IMR-90 (cell line): ENCODE results near the gene MYPOP.

ENCODE experiments used
- CEBPB ChIP-seq: IDR thresholded peaks from 2 replicates; pipeline ENCODE4 v1.6.1; 2012; ENCODE audit warnings: low read depth, low read length, improper control_type of control experiment
- MAFK ChIP-seq: IDR thresholded peaks from 2 replicates; pipeline ENCODE4 v1.6.1; 2012; ENCODE audit warnings: low read depth, low read length, improper control_type of control experiment
- MAZ ChIP-seq: IDR thresholded peaks from 2 replicates; pipeline ENCODE4 v1.6.1; 2012; ENCODE audit warnings: low read depth, mild to moderate bottlenecking, low read length, improper control_type of control experiment, moderate library complexity, borderline replicate concordance
- MXI1 ChIP-seq: IDR thresholded peaks from 2 replicates; pipeline ENCODE4 v1.6.1; 2012; ENCODE audit warnings: low read depth, mild to moderate bottlenecking, low read length, moderate library complexity, borderline replicate concordance
- POLR2A ChIP-seq: IDR thresholded peaks from 2 replicates; pipeline ENCODE4 v1.6.1; 2012; ENCODE audit warnings: mild to moderate bottlenecking, low read depth, low read length
- RAD21 ChIP-seq: IDR thresholded peaks from 2 replicates; pipeline ENCODE4 v1.6.1; 2012; ENCODE audit warnings: low read length, improper control_type of control experiment
- RCOR1 ChIP-seq: IDR thresholded peaks from 2 replicates; pipeline ENCODE4 v1.6.1; 2012; ENCODE audit warnings: mild to moderate bottlenecking, low read length, improper control_type of control experiment; ENCODE audit not compliant: insufficient replicate concordance
- RFX5 ChIP-seq: IDR thresholded peaks from 2 replicates; pipeline ENCODE4 v1.8.0; 2012; ENCODE audit warnings: low read depth, mild to moderate bottlenecking, low read length, moderate library complexity
- SMC3 ChIP-seq: fragments of 150-350 bp; IDR thresholded peaks from 2 replicates; pipeline ENCODE4 v1.6.1; 2016; ENCODE audit warnings: low read depth, mild to moderate bottlenecking, antibody characterized with exemption, low read length, moderate library complexity
- USF2 ChIP-seq: fragments of 150-350 bp; IDR thresholded peaks from 2 replicates; pipeline ENCODE4 v1.6.1; 2017; ENCODE audit warnings: mild to moderate bottlenecking, antibody characterized with exemption, low read length, low read depth
- TF ChIP-seq, protein P1 (sequence below): conservative IDR thresholded peaks from 2 replicates; pipeline ENCODE4 v1.5.1; 2012; ENCODE audit warnings: mild to moderate bottlenecking, low read depth, low read length, improper control_type of control experiment
- TF ChIP-seq, protein P2 (sequence below): fragments of 150-350 bp; IDR thresholded peaks from 2 replicates; pipeline ENCODE4 v1.6.1; 2016; ENCODE audit warnings: low read depth, mild to moderate bottlenecking, low read length, moderate library complexity, borderline replicate concordance

GRCh38 chr19:45897261-45897812 lies 5.1 kb downstream of the MYPOP start:
- TF ChIP-seq, protein P1, sequence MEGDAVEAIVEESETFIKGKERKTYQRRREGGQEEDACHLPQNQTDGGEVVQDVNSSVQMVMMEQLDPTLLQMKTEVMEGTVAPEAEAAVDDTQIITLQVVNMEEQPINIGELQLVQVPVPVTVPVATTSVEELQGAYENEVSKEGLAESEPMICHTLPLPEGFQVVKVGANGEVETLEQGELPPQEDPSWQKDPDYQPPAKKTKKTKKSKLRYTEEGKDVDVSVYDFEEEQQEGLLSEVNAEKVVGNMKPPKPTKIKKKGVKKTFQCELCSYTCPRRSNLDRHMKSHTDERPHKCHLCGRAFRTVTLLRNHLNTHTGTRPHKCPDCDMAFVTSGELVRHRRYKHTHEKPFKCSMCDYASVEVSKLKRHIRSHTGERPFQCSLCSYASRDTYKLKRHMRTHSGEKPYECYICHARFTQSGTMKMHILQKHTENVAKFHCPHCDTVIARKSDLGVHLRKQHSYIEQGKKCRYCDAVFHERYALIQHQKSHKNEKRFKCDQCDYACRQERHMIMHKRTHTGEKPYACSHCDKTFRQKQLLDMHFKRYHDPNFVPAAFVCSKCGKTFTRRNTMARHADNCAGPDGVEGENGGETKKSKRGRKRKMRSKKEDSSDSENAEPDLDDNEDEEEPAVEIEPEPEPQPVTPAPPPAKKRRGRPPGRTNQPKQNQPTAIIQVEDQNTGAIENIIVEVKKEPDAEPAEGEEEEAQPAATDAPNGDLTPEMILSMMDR, result no peak
- no peak for TF ChIP-seq RCOR1
- no peak for TF ChIP-seq RAD21
- no peak for TF ChIP-seq POLR2A
- TF ChIP-seq CEBPB, result no peak
- TF ChIP-seq RFX5, result no peak
- no peak for TF ChIP-seq SMC3
- no peak for TF ChIP-seq USF2
- no peak for TF ChIP-seq MAFK
- TF ChIP-seq MAZ, result no peak
- TF ChIP-seq MXI1, result no peak
- TF ChIP-seq, protein P2, sequence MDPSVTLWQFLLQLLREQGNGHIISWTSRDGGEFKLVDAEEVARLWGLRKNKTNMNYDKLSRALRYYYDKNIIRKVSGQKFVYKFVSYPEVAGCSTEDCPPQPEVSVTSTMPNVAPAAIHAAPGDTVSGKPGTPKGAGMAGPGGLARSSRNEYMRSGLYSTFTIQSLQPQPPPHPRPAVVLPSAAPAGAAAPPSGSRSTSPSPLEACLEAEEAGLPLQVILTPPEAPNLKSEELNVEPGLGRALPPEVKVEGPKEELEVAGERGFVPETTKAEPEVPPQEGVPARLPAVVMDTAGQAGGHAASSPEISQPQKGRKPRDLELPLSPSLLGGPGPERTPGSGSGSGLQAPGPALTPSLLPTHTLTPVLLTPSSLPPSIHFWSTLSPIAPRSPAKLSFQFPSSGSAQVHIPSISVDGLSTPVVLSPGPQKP, result no peak
